GM19468 (cell line): ENCODE data around the gene SUSD3.

Source experiments
- ATAC-seq: cut with Tn5 transposase; IDR thresholded peaks from one replicate; pipeline ENCODE4 v1.9.1; 2021; ENCODE audit warnings: mild to moderate bottlenecking, moderate library complexity, moderate number of reproducible peaks; ENCODE audit not compliant: unreplicated experiment; ENCODE audit errors: extremely low read depth

The SUSD3 gene

DNA sequence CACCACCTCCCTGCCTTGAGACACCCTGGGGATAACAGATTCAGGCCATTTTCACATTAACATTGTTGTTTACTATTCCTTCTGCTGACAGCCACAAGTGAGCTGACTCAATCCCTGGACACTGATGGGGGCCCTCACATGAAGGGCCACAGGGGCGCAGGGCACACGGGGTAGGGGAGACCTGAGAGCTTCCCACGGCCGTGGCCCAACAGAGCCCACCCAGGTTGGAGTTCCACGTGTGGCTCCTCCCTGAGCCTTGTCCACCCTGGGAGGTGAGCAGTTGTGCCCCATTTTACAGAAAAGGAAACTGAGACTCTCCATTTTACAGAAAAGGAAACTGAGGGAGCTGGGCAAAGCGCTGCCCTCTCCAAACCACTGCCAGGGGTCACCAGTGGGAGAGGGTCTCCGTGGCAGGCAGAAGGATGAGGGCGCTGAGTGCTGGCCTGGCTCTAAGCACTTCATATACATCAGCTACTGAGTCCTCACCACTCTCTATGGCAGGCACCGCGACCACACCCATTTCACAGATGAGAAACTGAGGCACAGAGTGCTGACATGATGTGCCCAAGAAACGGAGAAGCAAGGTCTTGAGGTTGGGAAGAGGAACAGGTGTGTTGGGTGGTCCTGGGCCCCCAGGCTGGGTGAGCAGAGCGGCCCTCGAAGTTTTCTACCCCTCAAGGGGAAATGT lies 73.2 kb downstream of the SUSD3 start:
- no peak for ATAC-seq

DNA sequence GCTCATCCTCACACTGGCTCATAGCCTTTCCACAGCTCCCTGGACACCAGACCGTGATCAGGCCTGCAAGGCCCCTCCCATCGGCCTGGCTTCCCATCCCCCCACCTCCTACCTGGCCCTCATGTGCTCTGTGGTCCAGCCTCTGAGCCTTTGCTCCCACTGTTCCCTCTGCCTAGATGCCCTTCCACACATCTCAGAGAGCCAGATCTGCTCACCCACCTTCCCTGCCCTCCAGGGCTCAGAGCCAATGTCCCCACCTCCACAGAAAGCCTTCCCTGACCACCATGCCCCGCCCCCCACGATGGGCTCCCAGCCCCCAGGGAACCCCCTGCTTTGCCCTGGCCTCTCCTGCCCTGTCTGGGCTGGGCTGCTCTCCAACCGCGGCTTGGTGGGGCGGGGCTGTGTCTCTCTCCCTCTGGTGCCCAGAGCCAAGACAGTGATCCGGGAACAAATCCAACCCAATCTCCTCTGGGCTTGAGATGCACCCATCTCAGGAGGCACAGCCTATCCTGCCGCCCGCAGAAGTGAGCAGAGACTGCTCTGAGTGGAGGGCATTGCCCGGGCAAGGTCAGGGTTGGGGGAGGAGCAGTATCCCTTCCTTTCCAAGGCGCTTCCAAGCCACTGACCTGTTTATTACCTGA lies 73.9 kb downstream of the SUSD3 start:
- no peak for ATAC-seq

DNA sequence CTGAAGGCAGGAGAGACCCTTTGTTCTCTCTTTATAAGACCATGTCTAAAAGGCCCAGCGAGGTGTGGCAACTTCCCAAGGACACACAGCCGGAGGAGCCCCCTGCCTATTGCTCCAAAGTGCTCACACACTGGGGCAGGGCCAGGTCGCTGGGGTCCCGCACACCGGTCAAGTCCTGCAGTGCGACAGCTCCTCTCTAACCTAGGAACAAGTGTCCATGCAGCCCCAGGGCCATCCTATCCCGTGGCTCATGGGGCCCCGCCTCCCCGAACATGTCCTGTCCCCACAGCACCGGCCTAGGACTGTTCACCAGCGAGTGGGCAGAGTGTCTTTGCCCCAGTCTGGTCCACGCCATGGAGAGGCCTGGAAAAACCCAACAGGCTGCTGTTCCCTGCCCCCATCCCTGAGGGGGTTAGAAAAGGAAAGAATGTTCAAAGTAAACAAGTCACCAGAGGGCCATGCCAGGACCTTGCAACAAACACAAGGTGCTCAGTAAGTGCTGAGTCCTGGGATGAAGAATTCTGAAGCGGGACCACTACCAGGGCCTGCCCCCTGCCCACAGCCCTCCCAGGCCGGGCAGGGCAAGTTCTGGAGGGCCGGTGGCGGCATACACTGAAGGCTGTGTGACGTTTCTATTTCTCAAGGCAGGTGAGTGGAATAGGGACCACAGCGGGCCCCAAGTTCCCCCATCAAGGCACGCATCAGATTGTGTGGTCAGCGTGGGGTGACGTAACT lies 74.6 kb downstream of the SUSD3 start:
- ATAC-seq = no peak

DNA sequence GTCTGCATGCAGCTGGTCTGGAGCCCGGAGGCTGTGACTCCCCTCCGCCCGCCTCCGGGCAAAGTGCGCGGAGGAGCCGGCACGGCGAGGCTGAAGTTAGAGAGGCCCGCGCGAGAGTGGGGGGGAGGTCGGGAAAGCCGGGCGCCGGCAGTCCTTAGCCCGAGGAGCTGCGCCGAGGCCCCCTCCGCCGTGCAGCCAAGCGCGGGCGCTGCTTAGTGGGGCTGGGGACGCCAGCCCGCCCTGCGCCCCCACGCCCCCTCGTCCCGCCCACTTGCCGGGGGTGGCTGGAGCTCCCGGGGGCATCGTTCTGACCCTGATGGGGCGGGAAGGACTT lies 75.1 kb downstream of the SUSD3 start:
- ATAC-seq = no peak

DNA sequence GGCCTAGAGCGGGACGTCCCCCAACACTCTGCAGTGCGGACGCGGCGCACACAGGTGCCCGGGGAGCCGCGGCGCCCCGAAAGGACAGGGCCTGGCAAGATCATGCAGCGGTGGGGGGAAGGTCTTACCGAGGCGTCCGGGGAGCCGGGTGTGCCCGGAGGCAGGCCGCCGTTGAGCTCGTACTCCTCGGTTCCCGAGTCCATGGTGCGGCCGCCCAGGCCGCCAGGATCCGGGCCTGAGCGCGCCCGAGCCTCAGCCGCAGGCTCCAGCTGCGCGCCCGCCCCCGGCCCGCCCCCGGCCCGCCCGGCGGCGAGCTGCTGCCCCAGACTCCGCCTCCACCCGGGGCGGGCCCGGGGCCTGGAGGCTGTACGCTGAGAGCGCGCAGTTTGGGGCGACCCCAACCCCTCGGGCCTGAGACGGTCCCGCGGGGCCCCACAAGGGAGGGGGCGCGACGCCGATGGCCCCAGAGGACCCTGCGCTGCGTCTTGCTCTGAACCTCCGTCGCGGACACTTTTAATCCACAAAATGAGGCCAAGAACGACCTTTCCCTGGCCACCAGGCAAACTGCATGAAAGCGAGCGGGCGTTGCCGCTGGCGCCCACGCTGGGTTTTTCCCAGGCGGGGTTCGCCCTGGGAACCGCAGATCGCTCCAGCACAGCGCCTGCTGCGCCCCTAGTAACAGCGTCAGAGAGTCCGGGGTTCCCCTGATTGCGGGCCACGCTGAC lies 75.7 kb downstream of the SUSD3 start, which contains the start of gene NINJ1:
Gene NINJ1 (minus strand): TSS at position 237 of the 725 bp plus-strand sequence. CDS start 34 bp downstream, at position 203.
- peak; percentile 61 for ATAC-seq
